GM23248 (cell line): Measurements from ENCODE around the gene SLC38A6. TPM values are rescaled to one million over a fixed set of nuclear protein-coding genes. Genes with fewer than 3 reads are reported as not detected.

Experiments used
- DNase-seq: peaks from one replicate; pipeline ENCODE4 v3.0.0-alpha.2; 2015
- H2AFZ ChIP-seq: fragments of 200-600 bp; sonication (generic); 2 replicates; pipeline ENCODE4 v1.6.1; 2016; ENCODE audit warnings: antibody characterized with exemption
- H3F3A ChIP-seq: fragments of 200-600 bp; sonication (generic); 2 replicates; pipeline ENCODE4 v1.6.1; 2016; ENCODE audit warnings: mild to moderate bottlenecking, antibody characterized with exemption, mixed run types; ENCODE audit not compliant: insufficient read depth
- H3K27ac ChIP-seq: fragments of 200-600 bp; sonication (generic); 2 replicates; pipeline ENCODE4 v1.5.1; 2016; ENCODE audit warnings: mild to moderate bottlenecking
- H3K27me3 ChIP-seq: fragments of 200-600 bp; sonication (generic); replicated peaks from 2 replicates; pipeline ENCODE4 v1.6.1; 2016; ENCODE audit warnings: mild to moderate bottlenecking; ENCODE audit not compliant: insufficient read depth
- H3K36me3 ChIP-seq: fragments of 200-600 bp; sonication (generic); 2 replicates; pipeline ENCODE4 v1.6.1; 2016; ENCODE audit warnings: low read depth, mild to moderate bottlenecking
- H3K4me1 ChIP-seq: fragments of 200-600 bp; sonication (generic); 2 replicates; pipeline ENCODE4 v1.6.1; 2016; ENCODE audit warnings: mild to moderate bottlenecking; ENCODE audit not compliant: insufficient read depth
- H3K4me2 ChIP-seq: fragments of 200-600 bp; sonication (generic); one replicate; pipeline ENCODE4 v1.6.1; 2016; ENCODE audit warnings: mild to moderate bottlenecking; ENCODE audit not compliant: unreplicated experiment
- H3K4me3 ChIP-seq: fragments of 200-600 bp; sonication (generic); 2 replicates; pipeline ENCODE4 v1.5.1; 2016; ENCODE audit warnings: mild to moderate bottlenecking
- H3K79me2 ChIP-seq: fragments of 200-600 bp; sonication (generic); 2 replicates; pipeline ENCODE4 v1.6.1; 2016; ENCODE audit warnings: mild to moderate bottlenecking; ENCODE audit not compliant: insufficient read depth
- H3K9ac ChIP-seq: fragments of 200-600 bp; sonication (generic); 2 replicates; pipeline ENCODE4 v1.6.1; 2016; ENCODE audit warnings: mild to moderate bottlenecking
- H3K9me2 ChIP-seq: fragments of 200-600 bp; sonication (generic); 2 replicates; pipeline ENCODE4 v1.6.1; 2016; ENCODE audit warnings: mixed run types, mild to moderate bottlenecking, moderate library complexity; ENCODE audit not compliant: insufficient read depth
- H3K9me3 ChIP-seq: fragments of 200-600 bp; sonication (generic); one replicate; pipeline ENCODE4 v1.6.1; 2017; ENCODE audit warnings: low read depth
- H4K20me1 ChIP-seq: fragments of 200-600 bp; sonication (generic); 2 replicates; pipeline ENCODE4 v1.6.0; 2016; ENCODE audit not compliant: insufficient read depth
- EZH2 ChIP-seq: fragments of 200-600 bp; sonication (generic); IDR thresholded peaks from 2 replicates; pipeline ENCODE4 v1.6.1; 2018; ENCODE audit warnings: antibody characterized with exemption, mild to moderate bottlenecking; ENCODE audit not compliant: insufficient read depth, poor library complexity, severe bottlenecking
- EZH2phosphoT487 ChIP-seq: fragments of 200-600 bp; sonication (generic); IDR thresholded peaks from 2 replicates; pipeline ENCODE4 v1.6.1; 2018; ENCODE audit warnings: antibody characterized with exemption, moderate library complexity, mild to moderate bottlenecking, low read depth; ENCODE audit not compliant: insufficient read depth
- WGBS, 2 experiments: methylation state at CpG; one replicate each; pipeline ENCODE4 v1.1.6; 2015 to 2017; ENCODE audit warnings: low lambda C conversion rate in 2 of 2, low coverage in 1 of 2; ENCODE audit errors: missing lambda C conversion rate in 2 of 2; 5-methylcytosine and 5-hydroxymethylcytosine counted together
- in situ Hi-C: fragments of 300-500 bp; cut with MboI; formaldehyde crosslinking; loops from 2 replicates; pipeline ENCODE4 v1.15.0; 2020
- polyA plus RNA-seq: library from polyadenylated mRNA; unstranded; fragments of >200 nt; fragmentation: Nextera tagmentation; extraction: Ambion mirVana; gene quantifications from 2 replicates; pipeline ENCODE4 v1.2.1, GENCODE V29; 2016
- total RNA-seq: library from RNA; depleted of rRNA; stranded (reverse); fragments of >200 nt; shearing (Covaris generic); gene quantifications from 2 replicates; pipeline ENCODE4 v1.2.3, GENCODE V29; 2014

SLC38A6 gene
- total and polyA plus RNA-seq, 2 experiments from 2014 or later, result 21.5 to 29.8 TPM

GRCh38 chr14:60968099-60968498 lies 12.9 kb upstream of the SLC38A6 start:
- TF ChIP-seq EZH2, result no peak
- no peak for TF ChIP-seq EZH2phosphoT487
- Histone ChIP-seq H3K4me3 (no peak overlapping the region), H3K27me3 (no peaks in the 10 kb centered on the region)

GRCh38 chr14:60968671-60969070 lies 12.4 kb upstream of the SLC38A6 start:
- Histone ChIP-seq H3K4me1 (peaks cover 5% of the 10 kb centered on the region; the same call in 1 of the 2 replicates), H3K4me2 (no peak overlapping the region), H3K9me2 (no peaks in the 10 kb centered on the region), H3K36me3 (no peaks in the 10 kb centered on the region; the same call in 1 of the 2 replicates), H3K27ac (no peak overlapping the region), H3K27me3 (no peaks in the 10 kb centered on the region), H3K9ac (no peak overlapping the region), H2AFZ (no peak overlapping the region), H3K9me3 (no peaks in the 10 kb centered on the region), H3F3A (peaks cover 15% of the 10 kb centered on the region), H3K4me3 (no peak overlapping the region), H3K79me2 (peaks cover 5% of the 10 kb centered on the region; the same call in 1 of the 2 replicates), H4K20me1 (no peaks in the 10 kb centered on the region)
- in situ Hi-C loops, result no loop called here
- TF ChIP-seq EZH2, result no peak
- TF ChIP-seq EZH2phosphoT487, result no peak
- no peak for DNase-seq

More at GRCh38 chr14:60968099-60968498, 12.9 kb upstream of the SLC38A6 start:
- Histone ChIP-seq H3K9me2 (no peaks in the 10 kb centered on the region), H3K4me1 (peaks cover 5% of the 10 kb centered on the region; the same call in 1 of the 2 replicates), H3F3A (peaks cover 15% of the 10 kb centered on the region), H3K27ac (no peak overlapping the region), H2AFZ (no peak overlapping the region), H3K9ac (no peak overlapping the region), H3K36me3 (no peaks in the 10 kb centered on the region; the same call in 1 of the 2 replicates), H3K79me2 (peaks cover 10% of the 10 kb centered on the region; the same call in 1 of the 2 replicates), H4K20me1 (no peaks in the 10 kb centered on the region), H3K9me3 (no peaks in the 10 kb centered on the region), H3K4me2 (no peak overlapping the region)
- DNase-seq, result no peak
- in situ Hi-C loops, result no loop called here
- WGBS, 2 experiments, result 96 to 98% methylated on average over 1 of the region's 1 CpG

GRCh38 chr14:60970146-60970545 lies 10.9 kb upstream of the SLC38A6 start:
- WGBS, 2 experiments, result 94 to 100% methylated on average over 2 of the region's 2 CpGs
- H3K4me1 ChIP-seq, result peaks cover 5% of the 10 kb centered on the region; the same call in 1 of the 2 replicates
- H4K20me1 ChIP-seq, result no peaks in the 10 kb centered on the region
- H3F3A ChIP-seq, result peaks cover 8% of the 10 kb centered on the region
- no peak overlapping the region for H3K4me3 ChIP-seq
- no peak overlapping the region for H2AFZ ChIP-seq
- DNase-seq, result no peak
- no peaks in the 10 kb centered on the region for H3K9me2 ChIP-seq
- no peak overlapping the region for H3K4me2 ChIP-seq
- no peak overlapping the region for H3K9ac ChIP-seq
- no peaks in the 10 kb centered on the region for H3K9me3 ChIP-seq
- H3K36me3 ChIP-seq, result no peaks in the 10 kb centered on the region; the same call in 1 of the 2 replicates
- in situ Hi-C loops, result no loop called here
- no peak for TF ChIP-seq EZH2phosphoT487
- TF ChIP-seq EZH2, result no peak
- H3K27ac ChIP-seq, result no peak overlapping the region
- no peaks in the 10 kb centered on the region for H3K27me3 ChIP-seq
- H3K79me2 ChIP-seq, result peaks cover 5% of the 10 kb centered on the region; the same call in 1 of the 2 replicates

- no peak for TF ChIP-seq EZH2phosphoT487
Measured at GRCh38 chr14:60971271-60971670, 9.8 kb upstream of the SLC38A6 start.

GRCh38 chr14:60972295-60972694 lies 8.8 kb upstream of the SLC38A6 start:
- no peaks in the 10 kb centered on the region for H3K9me2 ChIP-seq
- H3K36me3 ChIP-seq, result no peaks in the 10 kb centered on the region; the same call in 1 of the 2 replicates
- peaks cover 12% of the 10 kb centered on the region; the same call in 1 of the 2 replicates for H3K79me2 ChIP-seq
- in situ Hi-C loops, result no loop called here
- no peak overlapping the region for H3K27ac ChIP-seq
- 97 to 98% methylated on average over 15 of the region's 15 CpGs for WGBS, 2 experiments
- H3K4me1 ChIP-seq, result no peaks in the 10 kb centered on the region
- H3K9ac ChIP-seq, result no peak overlapping the region
- H3K27me3 ChIP-seq, result no peaks in the 10 kb centered on the region
- H4K20me1 ChIP-seq, result no peaks in the 10 kb centered on the region
- no peak for TF ChIP-seq EZH2phosphoT487
- no peak for TF ChIP-seq EZH2
- no peak overlapping the region for H2AFZ ChIP-seq
- H3F3A ChIP-seq, result no peaks in the 10 kb centered on the region
- DNase-seq, result no peak
- no peaks in the 10 kb centered on the region for H3K9me3 ChIP-seq
- no peak overlapping the region for H3K4me3 ChIP-seq
- H3K4me2 ChIP-seq, result no peak overlapping the region

More at GRCh38 chr14:60971271-60971670, 9.8 kb upstream of the SLC38A6 start:
- H3K27ac ChIP-seq, result no peak overlapping the region
- no peaks in the 10 kb centered on the region for H3K9me3 ChIP-seq
- no peaks in the 10 kb centered on the region for H3F3A ChIP-seq
- no peak overlapping the region for H2AFZ ChIP-seq
- H3K9me2 ChIP-seq, result no peaks in the 10 kb centered on the region
- no peak overlapping the region for H3K9ac ChIP-seq
- in situ Hi-C loops, result no loop called here
- no peak overlapping the region for H3K4me2 ChIP-seq
- no peak overlapping the region for H3K4me3 ChIP-seq
- H3K79me2 ChIP-seq, result peaks cover 9% of the 10 kb centered on the region; the same call in 1 of the 2 replicates
- DNase-seq, result no peak
- H3K36me3 ChIP-seq, result no peaks in the 10 kb centered on the region; the same call in 1 of the 2 replicates
- H4K20me1 ChIP-seq, result no peaks in the 10 kb centered on the region
- 23 to 29% methylated on average over 2 of the region's 2 CpGs for WGBS, 2 experiments
- no peaks in the 10 kb centered on the region for H3K4me1 ChIP-seq
- H3K27me3 ChIP-seq, result no peaks in the 10 kb centered on the region
